ENCODE results near the gene COA4.

COA4 gene

GRCh38 chr11:73862986-73863385 lies 13.7 kb downstream of the COA4 start:
- no peak overlapping the region for H3K27ac ChIP-seq (ENCODE audit: low read length)
- H3K9ac ChIP-seq (ENCODE audit: low read length): no peak overlapping the region
- H3K4me3 ChIP-seq (ENCODE audit: low read length): no peak overlapping the region
- no peaks in the 10 kb centered on the region for H3K9me3 ChIP-seq (ENCODE audit: control insufficient read depth, low read depth, low read length)
- no peaks in the 10 kb centered on the region for H3K27me3 ChIP-seq (ENCODE audit: control insufficient read depth, insufficient read depth, low read length)
- no peaks in the 10 kb centered on the region for H3K36me3 ChIP-seq (ENCODE audit: control insufficient read depth, low read depth, low read length)
- no peaks in the 10 kb centered on the region for H3K4me1 ChIP-seq (ENCODE audit: control insufficient read depth, low read depth, low read length)

- Histone ChIP-seq H3K27ac (ENCODE audit: low read length) (no peak overlapping the region), H3K27me3 (ENCODE audit: control insufficient read depth, insufficient read depth, low read length) (no peaks in the 10 kb centered on the region), H3K36me3 (ENCODE audit: control insufficient read depth, low read depth, low read length) (no peaks in the 10 kb centered on the region), H3K9ac (ENCODE audit: low read length) (no peak overlapping the region), H3K4me3 (ENCODE audit: low read length) (no peak overlapping the region), H3K9me3 (ENCODE audit: control insufficient read depth, low read depth, low read length) (no peaks in the 10 kb centered on the region), H3K4me1 (ENCODE audit: control insufficient read depth, low read depth, low read length) (peaks cover 9% of the 10 kb centered on the region)
Measured at GRCh38 chr11:73860202-73860601, 16.4 kb downstream of the COA4 start.

- Histone ChIP-seq H3K4me1 (ENCODE audit: control insufficient read depth, low read depth, low read length) (peaks cover 9% of the 10 kb centered on the region), H3K9me3 (ENCODE audit: control insufficient read depth, low read depth, low read length) (no peaks in the 10 kb centered on the region), H3K4me3 (ENCODE audit: low read length) (no peak overlapping the region), H3K36me3 (ENCODE audit: control insufficient read depth, low read depth, low read length) (no peaks in the 10 kb centered on the region), H3K9ac (ENCODE audit: low read length) (no peak overlapping the region), H3K27me3 (ENCODE audit: control insufficient read depth, insufficient read depth, low read length) (no peaks in the 10 kb centered on the region), H3K27ac (ENCODE audit: low read length) (no peak overlapping the region)
Measured at GRCh38 chr11:73859671-73860070, 17.0 kb downstream of the COA4 start.

- Histone ChIP-seq H3K4me3 (ENCODE audit: low read length) (no peak overlapping the region), H3K36me3 (ENCODE audit: control insufficient read depth, low read depth, low read length) (no peaks in the 10 kb centered on the region), H3K9ac (ENCODE audit: low read length) (no peak overlapping the region), H3K27ac (ENCODE audit: low read length) (no peak overlapping the region), H3K4me1 (ENCODE audit: control insufficient read depth, low read depth, low read length) (peaks cover 9% of the 10 kb centered on the region), H3K9me3 (ENCODE audit: control insufficient read depth, low read depth, low read length) (no peaks in the 10 kb centered on the region), H3K27me3 (ENCODE audit: control insufficient read depth, insufficient read depth, low read length) (no peaks in the 10 kb centered on the region)
Measured at GRCh38 chr11:73856031-73856567, 20.5 kb downstream of the COA4 start.

- H3K9ac ChIP-seq (ENCODE audit: low read length): no peak overlapping the region
- peaks cover 9% of the 10 kb centered on the region for H3K4me1 ChIP-seq (ENCODE audit: control insufficient read depth, low read depth, low read length)
- H3K4me3 ChIP-seq (ENCODE audit: low read length): no peak overlapping the region
- no peaks in the 10 kb centered on the region for H3K36me3 ChIP-seq (ENCODE audit: control insufficient read depth, low read depth, low read length)
- H3K9me3 ChIP-seq (ENCODE audit: control insufficient read depth, low read depth, low read length): no peaks in the 10 kb centered on the region
- no peaks in the 10 kb centered on the region for H3K27me3 ChIP-seq (ENCODE audit: control insufficient read depth, insufficient read depth, low read length)
- H3K27ac ChIP-seq (ENCODE audit: low read length): no peak overlapping the region
Measured at GRCh38 chr11:73854680-73855079, 22.0 kb downstream of the COA4 start.

- Histone ChIP-seq H3K9ac (ENCODE audit: low read length) (no peak overlapping the region), H3K27ac (ENCODE audit: low read length) (no peak overlapping the region), H3K27me3 (ENCODE audit: control insufficient read depth, insufficient read depth, low read length) (no peaks in the 10 kb centered on the region), H3K4me3 (ENCODE audit: low read length) (no peak overlapping the region), H3K9me3 (ENCODE audit: control insufficient read depth, low read depth, low read length) (no peaks in the 10 kb centered on the region), H3K36me3 (ENCODE audit: control insufficient read depth, low read depth, low read length) (no peaks in the 10 kb centered on the region), H3K4me1 (ENCODE audit: control insufficient read depth, low read depth, low read length) (peaks cover 9% of the 10 kb centered on the region)
Measured at GRCh38 chr11:73852049-73852448, 24.6 kb downstream of the COA4 start.

GRCh38 chr11:73851046-73851764 lies 25.4 kb downstream of the COA4 start:
- Histone ChIP-seq H3K4me3 (ENCODE audit: low read length) (no peak overlapping the region), H3K27ac (ENCODE audit: low read length) (no peak overlapping the region), H3K36me3 (ENCODE audit: control insufficient read depth, low read depth, low read length) (no peaks in the 10 kb centered on the region), H3K9me3 (ENCODE audit: control insufficient read depth, low read depth, low read length) (no peaks in the 10 kb centered on the region), H3K27me3 (ENCODE audit: control insufficient read depth, insufficient read depth, low read length) (no peaks in the 10 kb centered on the region), H3K4me1 (ENCODE audit: control insufficient read depth, low read depth, low read length) (peaks cover 5% of the 10 kb centered on the region), H3K9ac (ENCODE audit: low read length) (no peak overlapping the region)

GRCh38 chr11:73839123-73839457 lies 37.6 kb downstream of the COA4 start:
- H3K9me3 ChIP-seq (ENCODE audit: control insufficient read depth, low read depth, low read length): no peaks in the 10 kb centered on the region
- H3K9ac ChIP-seq (ENCODE audit: low read length): no peak overlapping the region
- H3K36me3 ChIP-seq (ENCODE audit: control insufficient read depth, low read depth, low read length): no peaks in the 10 kb centered on the region
- peaks cover 4% of the 10 kb centered on the region for H3K4me1 ChIP-seq (ENCODE audit: control insufficient read depth, low read depth, low read length)
- H3K27me3 ChIP-seq (ENCODE audit: control insufficient read depth, insufficient read depth, low read length): no peaks in the 10 kb centered on the region
- no peak overlapping the region for H3K4me3 ChIP-seq (ENCODE audit: low read length)
- H3K27ac ChIP-seq (ENCODE audit: low read length): no peak overlapping the region

GRCh38 chr11:73838443-73839122 lies 38.1 kb downstream of the COA4 start:
- Histone ChIP-seq H3K9me3 (ENCODE audit: control insufficient read depth, low read depth, low read length) (no peaks in the 10 kb centered on the region), H3K4me1 (ENCODE audit: control insufficient read depth, low read depth, low read length) (peaks cover 4% of the 10 kb centered on the region), H3K9ac (ENCODE audit: low read length) (no peak overlapping the region), H3K4me3 (ENCODE audit: low read length) (no peak overlapping the region), H3K36me3 (ENCODE audit: control insufficient read depth, low read depth, low read length) (no peaks in the 10 kb centered on the region), H3K27me3 (ENCODE audit: control insufficient read depth, insufficient read depth, low read length) (no peaks in the 10 kb centered on the region), H3K27ac (ENCODE audit: low read length) (no peak overlapping the region)

- H3K9me3 ChIP-seq (ENCODE audit: control insufficient read depth, low read depth, low read length): no peaks in the 10 kb centered on the region
- H3K36me3 ChIP-seq (ENCODE audit: control insufficient read depth, low read depth, low read length): no peaks in the 10 kb centered on the region
Measured at GRCh38 chr11:73833067-73833466, 43.6 kb downstream of the COA4 start.

GRCh38 chr11:73830261-73830660 lies 46.4 kb downstream of the COA4 start:
- no peaks in the 10 kb centered on the region for H3K9me3 ChIP-seq (ENCODE audit: control insufficient read depth, low read depth, low read length)
- H3K36me3 ChIP-seq (ENCODE audit: control insufficient read depth, low read depth, low read length): peaks cover 4% of the 10 kb centered on the region
- no peak overlapping the region for H3K27ac ChIP-seq (ENCODE audit: low read length)

More at GRCh38 chr11:73833067-73833466, 43.6 kb downstream of the COA4 start:
- H3K4me3 ChIP-seq (ENCODE audit: low read length): no peak overlapping the region
- H3K27me3 ChIP-seq (ENCODE audit: control insufficient read depth, insufficient read depth, low read length): no peaks in the 10 kb centered on the region
- H3K27ac ChIP-seq (ENCODE audit: low read length): no peak overlapping the region
- no peak overlapping the region for H3K9ac ChIP-seq (ENCODE audit: low read length)
- no peaks in the 10 kb centered on the region for H3K4me1 ChIP-seq (ENCODE audit: control insufficient read depth, low read depth, low read length)

More at GRCh38 chr11:73830261-73830660, 46.4 kb downstream of the COA4 start:
- H3K4me1 ChIP-seq (ENCODE audit: control insufficient read depth, low read depth, low read length): no peaks in the 10 kb centered on the region
- no peaks in the 10 kb centered on the region for H3K27me3 ChIP-seq (ENCODE audit: control insufficient read depth, insufficient read depth, low read length)
- H3K9ac ChIP-seq (ENCODE audit: low read length): no peak overlapping the region
- no peak overlapping the region for H3K4me3 ChIP-seq (ENCODE audit: low read length)

Data from iPS-18a (cell line).